ENCODE data around the gene EIF2B5.
"Not testable (repeated sequence)": the region's sequence is repeated elsewhere in the genome, so short reads cannot be mapped to it uniquely, and the experiment has no call there.

Gene EIF2B5

DNA sequence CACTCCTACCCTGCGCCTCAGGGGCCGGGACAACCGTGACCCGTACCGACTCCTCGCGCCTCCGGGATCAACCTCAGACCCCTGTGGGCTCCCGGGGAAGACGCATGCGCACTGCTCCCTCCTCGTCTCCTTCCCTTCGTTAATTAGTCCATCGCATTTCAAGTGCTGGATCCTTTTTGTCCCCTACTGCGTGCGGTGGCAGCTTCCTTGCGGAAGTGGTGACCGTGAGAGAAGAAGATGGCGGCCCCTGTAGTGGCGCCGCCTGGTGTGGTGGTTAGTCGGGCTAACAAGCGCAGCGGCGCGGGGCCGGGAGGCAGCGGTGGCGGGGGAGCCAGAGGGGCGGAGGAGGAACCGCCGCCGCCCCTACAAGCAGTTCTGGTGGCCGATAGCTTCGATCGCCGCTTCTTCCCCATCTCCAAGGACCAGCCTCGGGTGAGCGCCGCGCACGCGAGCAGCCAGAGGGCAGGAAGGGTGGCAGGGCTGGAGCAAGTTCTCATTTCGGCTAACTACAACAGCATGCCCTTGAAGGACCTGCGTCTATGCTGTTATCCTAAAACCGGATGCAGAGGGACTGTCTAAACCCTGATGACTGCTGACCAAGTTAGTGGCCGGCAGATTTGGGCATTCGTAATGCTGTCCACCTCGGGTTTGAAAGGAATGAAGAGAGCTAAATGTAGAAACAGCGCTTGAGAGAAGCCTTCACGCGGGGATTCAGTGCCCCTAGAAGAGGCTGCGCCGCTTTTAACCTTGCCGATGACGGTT, at the start of gene EIF2B5:
EIF2B5 (plus strand) TSS at position 210 of the 762 bp plus-strand sequence; CDS start at position 238, 28 bp downstream.
- peak; percentile 83 to 85 for DNase-seq (ENCODE audit: low read depth in 2 of 2)

DNA sequence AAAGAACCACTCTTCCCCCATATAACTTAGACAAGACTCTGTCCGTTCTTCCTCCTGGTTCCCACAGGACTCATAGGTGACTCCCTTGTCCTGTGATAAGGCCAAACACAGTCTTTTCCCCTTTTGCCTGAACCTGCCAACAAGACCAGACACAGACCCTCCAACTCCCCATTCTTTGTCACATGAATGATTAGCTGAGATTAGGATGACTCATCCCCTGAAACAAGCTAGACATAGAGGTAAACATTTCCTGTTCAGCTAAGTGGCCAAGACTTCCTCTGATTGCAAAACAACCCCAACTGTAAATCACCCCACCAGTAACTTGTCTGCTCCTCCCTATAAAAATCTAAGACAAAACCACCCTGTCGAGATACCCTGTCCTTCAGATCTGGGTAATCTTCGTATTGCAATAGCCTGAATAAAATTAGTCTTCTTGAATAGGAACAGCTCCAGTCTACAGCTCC, 49.7 kb upstream of the EIF2B5 start:
- DNase-seq (ENCODE audit: low read depth in 2 of 2), result no peak

DNA sequence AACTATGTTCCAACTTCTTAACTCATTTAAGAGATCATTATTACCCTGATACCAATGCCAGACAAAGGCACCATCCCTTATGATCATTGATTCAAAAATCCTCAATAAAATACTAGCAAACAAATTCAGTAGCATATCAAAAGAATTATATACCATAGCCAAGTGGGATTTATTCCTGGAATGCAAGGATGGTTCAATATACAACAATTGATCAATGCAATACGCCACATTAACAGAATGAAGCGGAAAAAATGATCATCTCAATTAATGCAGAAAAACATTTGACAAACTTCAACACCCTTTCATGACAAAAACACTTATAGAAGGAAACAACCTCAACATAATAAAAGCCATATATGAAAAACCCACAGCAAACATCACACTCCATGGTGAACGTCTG, 43.0 kb upstream of the EIF2B5 start:
- no peak for DNase-seq (ENCODE audit: low read depth in 2 of 2)

DNA sequence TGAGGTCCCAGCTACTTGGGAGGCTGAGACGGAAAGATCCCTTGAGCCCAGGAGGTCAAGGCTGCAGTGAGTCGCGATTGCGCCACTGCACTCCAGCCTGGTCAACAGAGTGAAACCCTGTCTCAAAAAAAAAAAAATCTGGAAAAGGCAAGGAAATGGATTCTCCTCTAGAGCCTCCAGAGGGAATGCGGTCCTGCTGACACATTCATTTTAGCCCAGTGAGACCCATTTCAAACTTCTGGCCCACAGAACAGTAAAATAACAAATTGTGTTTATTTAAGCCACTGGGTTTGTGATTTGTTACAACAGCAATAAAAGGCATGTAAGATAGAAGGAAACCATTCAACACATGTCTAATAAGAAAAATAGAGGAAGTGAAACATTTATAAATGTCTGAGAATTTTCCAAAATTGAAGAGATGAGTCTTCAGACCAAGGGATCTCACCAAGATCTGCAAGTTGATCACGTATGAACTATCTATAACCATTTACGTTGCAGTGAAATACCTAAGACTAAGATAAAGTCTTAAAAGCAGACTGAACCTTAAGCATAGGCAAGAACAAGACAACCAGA, 38.3 kb upstream of the EIF2B5 start, which contains the start of gene HTR3E:
HTR3E (plus strand) TSS at position 254 of the 573 bp plus-strand sequence. CDS start 466 bp downstream, outside the sequence.
- no peak for DNase-seq (ENCODE audit: low read depth in 2 of 2)

DNA sequence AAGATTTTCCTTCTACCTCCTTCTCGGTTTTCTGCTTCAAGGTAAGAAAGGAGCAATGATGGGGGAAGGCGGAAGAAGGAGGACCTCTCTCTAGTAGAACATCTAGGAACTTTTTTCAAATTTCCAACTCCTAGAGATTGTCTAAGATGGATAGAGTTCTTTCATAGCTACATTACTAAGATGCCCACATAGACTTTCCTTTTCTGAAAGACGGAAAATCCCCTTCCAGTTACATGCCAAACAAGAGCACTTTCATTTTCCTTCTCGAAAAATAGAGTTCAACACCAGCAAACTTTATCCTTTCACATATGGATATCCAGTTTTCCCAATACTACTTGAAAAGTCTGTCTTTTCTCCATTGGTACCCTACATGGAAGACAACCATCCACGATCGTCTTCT, 37.6 kb upstream of the EIF2B5 start:
- DNase-seq (ENCODE audit: low read depth in 2 of 2), result no peak

DNA sequence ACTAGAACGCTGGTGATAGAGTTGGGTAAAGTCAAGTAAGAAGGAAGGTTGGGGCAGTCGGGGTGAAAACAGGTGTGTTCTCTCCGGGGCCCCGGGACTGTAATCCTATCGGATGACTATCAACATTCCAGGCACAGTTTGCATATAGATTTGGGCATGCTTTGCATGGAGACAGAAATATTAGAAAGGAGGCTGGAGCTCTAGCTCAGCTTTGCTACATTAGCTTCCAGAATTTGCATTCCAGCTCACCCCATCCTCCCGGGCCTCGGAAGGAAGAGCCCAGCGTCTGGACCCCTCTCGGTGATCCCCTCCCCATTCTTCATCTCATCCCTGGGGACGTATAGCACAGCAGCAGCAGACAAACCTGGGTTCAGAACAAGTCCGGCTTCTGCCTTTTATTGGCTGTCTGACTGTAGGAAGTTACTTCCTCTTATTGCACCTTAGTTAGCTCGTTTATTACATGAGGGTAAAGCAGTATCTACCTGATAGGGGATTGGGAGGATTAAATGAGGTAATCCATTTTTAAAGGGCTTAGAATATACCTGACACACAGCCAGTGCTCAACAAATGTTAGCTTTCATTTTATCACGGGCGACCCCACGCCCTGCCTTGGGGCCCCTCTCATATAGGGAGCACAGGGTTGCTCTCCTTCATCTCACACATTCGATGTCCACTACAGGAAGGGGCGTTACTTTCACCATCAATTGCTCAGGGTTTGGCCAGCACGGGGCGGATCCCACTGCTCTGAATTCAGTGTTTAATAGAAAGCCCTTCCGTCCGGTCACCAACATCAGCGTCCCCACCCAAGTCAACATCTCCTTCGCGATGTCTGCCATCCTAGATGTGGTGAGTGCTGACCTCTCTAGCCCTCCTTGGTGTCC, 35.1 kb upstream of the EIF2B5 start:
- DNase-seq (ENCODE audit: low read depth in 2 of 2), result no peak

DNA sequence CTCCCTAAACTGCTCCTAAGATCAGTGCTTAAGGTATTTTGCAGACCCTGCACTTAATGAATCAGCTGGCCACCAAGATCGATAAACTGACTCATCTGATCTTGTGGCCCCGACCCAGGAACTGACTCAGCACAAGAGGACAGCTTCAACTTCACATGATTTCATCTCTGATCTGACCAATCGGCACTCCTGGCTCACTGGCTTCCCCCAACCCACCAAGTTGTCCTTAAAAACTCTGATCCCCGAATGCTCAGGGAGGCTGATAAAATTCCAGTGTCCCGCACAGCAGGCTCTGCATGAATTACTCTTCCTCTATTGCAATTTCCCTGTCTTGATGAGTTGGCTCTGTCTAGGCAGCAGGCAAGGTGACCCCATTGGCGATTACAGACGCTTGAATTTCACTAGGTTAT, 24.8 kb upstream of the EIF2B5 start:
- DNase-seq (ENCODE audit: low read depth in 2 of 2), result no peak

DNA sequence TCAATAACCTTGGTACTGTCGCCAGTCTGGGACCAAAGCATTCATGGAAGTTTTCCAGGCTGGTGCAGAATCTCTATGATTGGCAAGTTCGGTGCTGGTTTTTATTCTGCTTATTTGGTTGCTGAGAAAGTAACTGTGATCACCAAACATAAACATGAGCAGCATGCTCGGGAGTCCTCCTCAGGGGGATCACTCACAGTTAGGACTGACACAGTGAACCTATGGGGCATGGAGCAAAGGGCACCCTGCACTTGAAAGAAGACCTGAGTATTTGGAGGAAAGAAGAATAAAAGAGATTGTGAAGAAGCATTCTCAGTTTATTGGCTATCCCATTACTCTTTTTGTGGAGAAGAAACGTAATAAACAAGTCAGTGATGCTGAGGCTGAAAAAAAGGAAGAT, 19.1 kb upstream of the EIF2B5 start:
- DNase-seq (ENCODE audit: low read depth in 2 of 2), result no peak

DNA sequence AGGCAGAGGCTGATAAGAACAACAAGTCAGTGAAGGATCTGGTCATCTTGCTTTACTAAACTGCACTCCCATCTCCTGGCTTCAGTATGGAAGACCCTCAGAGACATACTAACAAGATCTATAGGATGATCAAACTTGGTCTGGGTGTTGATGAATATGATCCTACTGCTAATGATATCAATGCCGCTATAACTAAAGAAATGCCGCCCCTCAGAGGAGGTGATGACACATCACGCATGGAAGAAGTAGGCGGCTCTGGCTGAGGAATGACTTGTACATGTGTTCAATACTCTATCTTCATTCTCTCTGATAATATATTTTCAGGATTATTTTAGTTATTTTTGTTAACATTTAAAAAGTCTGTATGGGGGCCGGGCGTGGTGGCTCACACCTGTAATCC, 17.5 kb upstream of the EIF2B5 start:
- no peak for DNase-seq (ENCODE audit: low read depth in 2 of 2)

DNA sequence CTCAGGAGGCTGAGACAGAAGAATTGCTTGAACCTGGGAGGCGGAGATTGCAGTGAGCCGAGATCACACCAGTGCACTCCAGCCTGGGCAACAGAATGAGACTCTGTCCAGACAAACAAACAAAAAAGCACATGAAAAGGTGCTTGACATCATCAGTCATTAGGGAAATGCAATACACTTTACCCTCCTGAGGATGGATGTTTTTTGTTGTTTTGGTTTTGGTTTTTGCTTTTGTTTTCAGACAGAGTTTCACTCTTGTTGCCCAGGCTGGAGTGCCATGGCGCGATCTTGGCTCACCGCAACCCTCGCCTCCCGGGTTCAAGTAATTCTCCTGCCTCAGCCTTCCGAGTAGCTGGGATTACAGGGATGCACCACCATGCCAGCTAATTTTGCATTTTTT, 14.1 kb upstream of the EIF2B5 start:
- not testable (repeated sequence) for DNase-seq (ENCODE audit: low read depth in 2 of 2)

DNA sequence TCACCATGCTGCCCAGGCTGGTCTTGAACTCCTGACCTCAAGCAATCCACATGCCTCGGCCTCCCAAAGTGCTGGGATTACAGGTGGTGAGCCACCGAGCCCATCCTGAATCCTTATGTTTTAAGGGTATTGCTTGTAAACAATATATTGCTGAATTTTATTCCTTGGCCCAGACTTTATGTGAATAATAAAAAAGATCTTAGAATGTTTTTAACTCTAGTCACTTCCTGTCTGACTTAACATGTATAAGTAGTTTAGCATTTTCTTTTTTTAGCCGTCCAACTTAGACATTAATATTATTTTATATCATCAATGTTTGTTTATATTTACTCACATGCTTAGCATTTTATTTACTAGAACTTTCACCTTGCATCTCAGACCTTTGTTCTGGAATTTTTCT, 9.2 kb upstream of the EIF2B5 start:
- no peak for DNase-seq (ENCODE audit: low read depth in 2 of 2)

DNA sequence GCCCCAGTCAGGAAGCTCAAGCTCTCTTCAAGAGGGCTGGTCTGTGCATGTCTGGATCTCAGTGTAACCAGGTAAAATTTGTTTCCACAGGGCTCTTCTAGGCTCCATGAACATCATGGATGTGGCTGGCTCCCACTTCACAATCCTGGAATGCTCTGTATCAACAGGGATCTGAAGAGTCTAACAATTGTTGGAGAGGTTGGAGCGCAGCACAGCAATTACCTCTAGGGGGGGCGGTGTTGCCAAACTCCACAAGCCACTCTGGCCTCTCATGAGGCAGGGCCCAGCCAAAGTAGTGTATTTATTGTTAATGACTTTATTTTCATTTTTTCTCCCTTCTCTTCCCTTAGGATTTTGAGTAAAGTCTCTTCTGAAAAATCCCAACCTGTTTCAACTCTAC, 6.1 kb upstream of the EIF2B5 start:
- no peak for DNase-seq (ENCODE audit: low read depth in 2 of 2)

DNA sequence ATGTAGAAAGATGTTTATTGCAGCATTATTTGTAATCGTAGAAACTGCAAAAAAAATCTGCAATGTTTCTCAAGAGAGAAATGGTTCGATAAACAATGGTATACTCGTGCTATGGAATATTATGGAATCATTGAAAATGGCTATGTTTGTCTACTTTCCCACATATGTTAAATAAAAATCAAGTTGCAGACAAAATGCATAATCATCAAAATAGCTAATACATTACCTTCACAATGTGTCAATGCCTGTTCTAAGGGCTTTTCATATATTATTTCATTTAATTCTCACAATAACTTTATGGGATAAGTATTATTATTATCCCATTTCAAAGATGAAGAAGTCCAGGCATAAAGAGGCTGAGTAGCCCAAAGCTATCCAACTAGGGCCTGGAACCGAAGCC, 2.2 kb upstream of the EIF2B5 start:
- no peak for DNase-seq (ENCODE audit: low read depth in 2 of 2)

DNA sequence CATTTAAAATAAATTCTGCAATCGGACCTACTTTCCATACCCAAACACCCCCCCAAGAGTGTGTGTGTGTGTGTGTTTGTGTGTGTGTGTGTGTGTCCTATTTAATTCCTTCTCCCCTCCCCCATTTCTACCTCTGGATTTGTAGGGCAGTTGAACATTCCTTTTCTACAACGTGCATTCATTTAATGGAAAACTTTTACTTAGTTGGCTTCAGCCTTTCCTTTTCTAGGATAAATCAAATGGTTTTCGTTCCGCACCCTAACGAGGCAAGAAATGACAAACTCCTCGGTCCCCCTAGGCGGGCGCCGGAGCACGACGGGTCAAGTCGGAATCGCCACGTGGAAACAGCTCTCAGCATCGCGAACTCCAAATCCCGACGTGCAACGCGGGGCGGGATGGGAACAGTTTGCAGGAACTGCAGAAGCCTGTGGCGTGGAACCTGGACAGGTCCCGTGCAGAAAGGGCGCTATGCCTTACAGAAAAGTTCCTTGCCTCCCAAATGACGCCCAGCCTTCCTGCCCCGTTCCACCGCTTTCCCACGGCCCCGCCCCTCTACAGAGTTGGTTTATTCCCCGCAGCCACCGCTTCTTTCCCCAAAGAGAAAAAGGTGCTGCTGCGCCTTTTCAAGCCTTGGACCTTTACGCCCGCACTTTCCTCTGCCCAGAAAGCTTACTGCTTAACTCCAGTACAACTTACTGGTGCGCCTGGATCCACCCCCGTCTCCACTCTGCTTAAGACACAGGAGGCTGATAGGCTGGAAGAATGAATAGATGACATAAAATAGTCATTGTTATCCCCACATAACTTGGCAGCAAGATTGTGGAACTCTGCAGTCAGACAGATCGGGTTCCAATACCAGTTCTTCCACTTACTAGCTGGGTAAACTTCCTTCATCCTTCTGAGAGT, 1.1 kb upstream of the EIF2B5 start:
- peak; percentile 48 to 50 for DNase-seq (ENCODE audit: low read depth in 2 of 2)

DNA sequence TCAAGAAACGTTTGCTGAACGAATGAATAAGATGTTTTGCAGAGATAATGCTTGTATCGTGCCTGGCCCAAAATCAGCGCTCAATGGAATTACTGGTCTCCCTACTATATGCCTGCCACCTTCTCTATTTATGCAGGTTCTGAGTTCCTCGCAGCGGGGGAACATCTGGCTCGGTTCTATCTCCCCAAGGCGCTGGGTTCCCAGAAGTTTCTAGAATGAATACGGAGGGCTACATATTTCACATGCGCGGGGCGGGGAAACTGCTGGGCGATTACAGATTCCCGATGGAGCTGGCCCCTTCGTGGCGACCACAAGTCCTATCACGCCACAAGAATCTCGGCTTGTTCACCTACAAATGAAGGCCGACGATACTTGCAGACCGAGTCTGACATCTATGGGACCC, 411 bp upstream of the EIF2B5 start:
- no peak for DNase-seq (ENCODE audit: low read depth in 2 of 2)

DNA sequence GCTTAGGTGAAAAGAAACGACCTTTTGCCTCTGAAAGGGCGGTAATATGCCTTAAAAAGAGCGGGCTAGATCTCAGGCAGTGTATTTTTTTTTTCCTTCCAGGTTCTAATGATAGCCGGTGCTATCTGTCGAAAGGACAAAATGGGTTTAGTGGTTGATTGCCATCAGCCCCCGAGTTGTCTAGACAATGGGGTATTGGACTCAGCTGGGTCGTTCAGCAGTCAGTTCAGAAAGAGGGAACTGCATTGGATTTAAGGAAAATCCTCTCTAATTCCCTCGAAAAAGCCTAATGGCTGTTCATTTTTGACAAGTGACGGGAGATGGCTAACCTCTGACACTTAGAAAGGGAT, 728 bp downstream of the EIF2B5 start:
- no peak for DNase-seq (ENCODE audit: low read depth in 2 of 2)

DNA sequence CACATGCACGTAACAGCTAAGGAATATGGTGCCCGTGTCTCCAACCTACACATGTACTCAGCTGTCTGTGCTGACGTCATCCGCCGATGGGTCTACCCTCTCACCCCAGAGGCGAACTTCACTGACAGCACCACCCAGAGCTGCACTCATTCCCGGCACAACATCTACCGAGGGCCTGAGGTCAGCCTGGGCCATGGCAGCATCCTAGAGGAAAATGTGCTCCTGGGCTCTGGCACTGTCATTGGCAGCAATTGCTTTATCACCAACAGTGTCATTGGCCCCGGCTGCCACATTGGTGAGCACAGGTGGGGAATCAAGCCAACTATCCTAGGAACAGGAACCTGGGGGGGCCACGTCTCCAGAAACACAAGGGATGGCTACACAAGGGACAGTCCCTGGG, 5.3 kb downstream of the EIF2B5 start:
- no peak for DNase-seq (ENCODE audit: low read depth in 2 of 2)

DNA sequence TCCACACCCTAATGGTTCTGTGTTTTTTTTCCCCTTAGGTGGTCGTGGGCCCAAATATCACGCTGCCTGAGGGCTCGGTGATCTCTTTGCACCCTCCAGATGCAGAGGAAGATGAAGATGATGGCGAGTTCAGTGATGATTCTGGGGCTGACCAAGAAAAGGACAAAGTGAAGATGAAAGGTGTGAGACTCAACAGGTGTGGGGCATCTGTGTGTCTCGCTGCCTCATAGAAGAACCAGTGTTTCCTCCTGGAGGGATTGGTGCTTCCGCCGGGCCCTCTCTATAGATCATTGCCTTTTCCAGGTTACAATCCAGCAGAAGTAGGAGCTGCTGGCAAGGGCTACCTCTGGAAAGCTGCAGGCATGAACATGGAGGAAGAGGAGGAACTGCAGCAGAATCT, 7.0 kb downstream of the EIF2B5 start:
- DNase-seq (ENCODE audit: low read depth in 2 of 2), result no peak

DNA sequence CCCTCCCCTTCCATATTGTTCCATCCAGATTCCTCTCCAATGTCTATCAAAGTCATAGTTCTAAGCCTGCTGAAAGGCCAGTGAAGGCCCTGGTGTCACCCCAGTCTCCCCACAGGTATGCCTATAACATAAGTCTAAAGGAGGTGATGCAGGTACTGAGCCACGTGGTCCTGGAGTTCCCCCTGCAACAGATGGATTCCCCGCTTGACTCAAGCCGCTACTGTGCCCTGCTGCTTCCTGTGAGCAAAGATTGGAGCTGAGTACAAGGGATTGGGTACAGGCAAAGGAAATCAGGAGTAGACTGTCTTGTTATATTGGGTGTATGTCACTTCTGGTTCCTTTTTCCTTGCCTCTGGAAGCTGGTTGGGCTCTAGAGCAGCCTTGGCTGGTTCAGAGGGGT, 8.2 kb downstream of the EIF2B5 start:
- no peak for DNase-seq (ENCODE audit: low read depth in 2 of 2)

DNA sequence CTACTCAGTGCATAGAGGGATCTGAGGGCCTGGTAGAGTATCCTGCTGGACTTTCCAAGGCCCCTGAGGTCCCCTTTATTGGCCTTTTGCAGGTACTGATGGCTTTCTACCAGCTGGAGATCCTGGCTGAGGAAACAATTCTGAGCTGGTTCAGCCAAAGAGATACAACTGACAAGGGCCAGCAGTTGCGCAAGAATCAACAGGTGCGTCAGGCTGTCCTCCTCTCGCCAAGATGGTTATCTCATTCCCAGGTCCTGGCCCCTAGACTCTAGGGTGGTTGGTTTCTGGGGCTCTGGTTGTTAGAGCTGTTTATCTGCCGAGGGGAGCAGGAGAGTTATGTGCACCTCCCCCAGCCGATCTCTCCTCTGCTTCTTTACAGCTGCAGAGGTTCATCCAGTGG, 9.3 kb downstream of the EIF2B5 start:
- no peak for DNase-seq (ENCODE audit: low read depth in 2 of 2)

DNA sequence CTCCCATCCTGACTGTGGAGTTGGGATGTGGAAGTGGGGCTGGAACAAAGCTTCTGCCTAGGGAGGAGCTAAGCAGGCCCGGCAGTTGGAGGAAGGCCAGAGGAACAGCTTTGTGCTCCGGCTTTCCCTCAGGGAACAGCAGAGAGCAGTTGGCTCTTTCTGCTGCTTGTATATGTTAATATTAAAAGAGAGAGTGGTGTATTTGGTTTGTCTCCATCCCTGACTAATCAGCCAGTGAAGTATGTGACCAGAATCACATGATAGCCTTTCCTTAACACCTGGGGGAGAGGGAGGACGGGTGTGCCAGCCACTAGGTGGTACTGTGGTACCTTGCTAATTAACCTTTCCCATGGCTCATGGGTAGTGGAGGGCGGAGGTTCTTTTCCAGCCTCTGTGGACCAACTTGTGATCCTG, 10.0 kb downstream of the EIF2B5 start:
- no peak for DNase-seq (ENCODE audit: low read depth in 2 of 2)
